Thymus (tissue), 14 donors: ENCODE data around the gene PAPOLA. TPM values are rescaled to one million over a fixed set of nuclear protein-coding genes. Genes with fewer than 3 reads are reported as not detected.
A peak's percentile ranks its signal among the peaks of the same experiment; 100 is the strongest.

Source experiments
- DNase-seq, 9 donors: peaks; one replicate each; pipeline ENCODE4 v3.0.0-alpha.2; 2013; ENCODE audit warnings: low spot score in 9 of 9, low read depth in 6 of 9, missing footprints in 1 of 9
- H3K27ac ChIP-seq, 2 donors: one replicate each; pipeline ENCODE4 v1.5.1; 2013; ENCODE audit warnings: control low read depth in 1 of 2, low read depth in 1 of 2, low read length in 1 of 2, mild to moderate bottlenecking in 1 of 2, moderate library complexity in 1 of 2
- H3K27me3 ChIP-seq, 2 donors: one replicate each; pipeline ENCODE4 v1.5.1; 2013; ENCODE audit warnings: low read length in 1 of 2; ENCODE audit not compliant: control insufficient read depth in 2 of 2, insufficient read depth in 1 of 2
- H3K36me3 ChIP-seq, 2 donors: one replicate each; pipeline ENCODE4 v1.5.1; 2013; ENCODE audit warnings: low read length in 1 of 2, mild to moderate bottlenecking in 1 of 2, moderate library complexity in 1 of 2; ENCODE audit not compliant: control insufficient read depth in 2 of 2, insufficient read depth in 2 of 2
- H3K4me1 ChIP-seq, 2 donors: one replicate each; pipeline ENCODE4 v1.5.1; 2013; ENCODE audit warnings: low read length in 2 of 2; ENCODE audit not compliant: control insufficient read depth in 2 of 2, insufficient read depth in 2 of 2
- H3K4me3 ChIP-seq, 2 donors: one replicate each; pipeline ENCODE4 v1.5.1; 2013; ENCODE audit warnings: low read length in 2 of 2, control low read depth in 1 of 2, mild to moderate bottlenecking in 1 of 2
- H3K9me3 ChIP-seq, 2 donors: one replicate each; pipeline ENCODE4 v1.5.1; 2013; ENCODE audit warnings: low read length in 1 of 2, mild to moderate bottlenecking in 1 of 2; ENCODE audit not compliant: control insufficient read depth in 2 of 2, insufficient read depth in 1 of 2
- WGBS: extraction: QIAGEN DNeasy Blood & Tissue Kit; methylation state at CpG from one replicate; pipeline ENCODE4 v1.1.7; 2013; 5-methylcytosine and 5-hydroxymethylcytosine counted together
- long read RNA-seq, 10 donors: transcript quantifications; one replicate each; lab custom pipeline, GENCODE V29; 2026
- polyA plus RNA-seq: library from polyadenylated mRNA; stranded (reverse); fragments of 200-250 nt; gene quantifications from one replicate; pipeline ENCODE4 v1.2.3, GENCODE V29; 2013
- total RNA-seq: library from RNA; stranded (reverse); fragments of 120-200 nt; gene quantifications from one replicate; pipeline ENCODE4 v1.2.4, GENCODE V29; 2013
- donor health status: healthy.

The PAPOLA gene
- total RNA-seq (99.9 TPM), polyA plus RNA-seq (108 TPM)
- long read RNA-seq, donor 1, full-length matches to known transcripts, result 3 of 15 reads
- long read RNA-seq, donor 1, partial matches to known transcripts, result 12 of 15 reads
- long read RNA-seq, donor 1, other reads (novel, unspliced or antisense), result 0 of 15 reads
- long read RNA-seq, donor 2, result 0 reads
- long read RNA-seq, donor 3, full-length matches to known transcripts, result 70 of 148 reads
- long read RNA-seq, donor 3, partial matches to known transcripts, result 78 of 148 reads
- long read RNA-seq, donor 3, other reads (novel, unspliced or antisense), result 0 of 148 reads
- long read RNA-seq, donor 4, full-length matches to known transcripts, result 27 of 42 reads
- long read RNA-seq, donor 4, partial matches to known transcripts, result 15 of 42 reads
- long read RNA-seq, donor 4, other reads (novel, unspliced or antisense), result 0 of 42 reads
- long read RNA-seq, donor 5, full-length matches to known transcripts, result 81 of 175 reads
- long read RNA-seq, donor 5, partial matches to known transcripts, result 94 of 175 reads
- long read RNA-seq, donor 5, other reads (novel, unspliced or antisense), result 0 of 175 reads
- long read RNA-seq, donor 6, full-length matches to known transcripts, result 58 of 125 reads
- long read RNA-seq, donor 6, partial matches to known transcripts, result 67 of 125 reads
- long read RNA-seq, donor 6, other reads (novel, unspliced or antisense), result 0 of 125 reads
- long read RNA-seq, donor 7, full-length matches to known transcripts, result 56 of 121 reads
- long read RNA-seq, donor 7, partial matches to known transcripts, result 65 of 121 reads
- long read RNA-seq, donor 7, other reads (novel, unspliced or antisense), result 0 of 121 reads
- long read RNA-seq, donor 8, full-length matches to known transcripts, result 25 of 35 reads
- long read RNA-seq, donor 8, partial matches to known transcripts, result 10 of 35 reads
- long read RNA-seq, donor 8, other reads (novel, unspliced or antisense), result 0 of 35 reads
- long read RNA-seq, donor 9, full-length matches to known transcripts, result 28 of 49 reads
- long read RNA-seq, donor 9, partial matches to known transcripts, result 21 of 49 reads
- long read RNA-seq, donor 9, other reads (novel, unspliced or antisense), result 0 of 49 reads
- long read RNA-seq, donor 10, full-length matches to known transcripts, result 40 of 74 reads
- long read RNA-seq, donor 10, partial matches to known transcripts, result 34 of 74 reads
- long read RNA-seq, donor 10, other reads (novel, unspliced or antisense), result 0 of 74 reads

DNA sequence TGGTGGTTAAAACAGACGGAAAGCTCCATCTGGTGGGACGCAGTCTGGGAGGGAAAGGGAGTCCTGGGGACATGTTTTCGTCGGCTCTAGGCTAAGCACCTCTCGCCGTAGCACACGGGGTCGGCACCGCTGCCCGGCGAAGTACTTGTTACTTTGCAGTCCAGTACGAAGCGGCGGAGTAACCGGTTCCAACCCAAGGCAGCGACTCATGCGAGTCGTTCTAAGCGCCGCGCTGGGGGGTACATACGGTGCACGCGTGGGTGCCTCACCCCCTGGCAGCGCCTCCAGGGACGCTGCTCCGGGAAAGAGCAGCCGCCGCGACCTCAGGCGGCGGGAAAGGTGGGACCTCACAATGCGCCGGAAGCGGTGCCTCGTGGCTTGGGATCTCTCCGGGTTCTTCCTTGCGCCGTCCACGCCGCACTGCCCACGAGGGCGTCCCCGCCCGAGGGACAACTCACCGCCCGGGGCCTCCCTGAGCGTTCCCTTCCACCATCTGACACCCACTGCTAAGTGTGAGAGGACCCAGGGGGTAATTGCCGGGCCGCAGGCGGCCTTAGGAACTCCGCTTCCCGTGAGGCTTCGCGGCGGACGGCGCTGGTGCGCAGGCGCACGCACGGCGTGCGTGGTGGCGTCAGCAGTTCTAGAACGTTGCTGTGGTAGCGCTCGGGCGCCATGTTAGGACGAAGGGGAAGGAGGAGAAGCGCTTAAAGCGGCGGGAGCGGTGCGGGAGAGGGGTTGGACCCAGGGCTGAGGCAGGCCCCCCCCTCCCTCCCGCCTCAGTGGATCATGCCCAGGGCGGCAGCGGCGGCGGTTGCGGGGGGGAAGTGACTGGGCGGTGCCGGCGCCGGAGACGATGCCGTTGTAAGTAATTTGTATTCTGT lies at the start of gene PAPOLA:
PAPOLA (plus strand) TSS at position 643 of the 881 bp plus-strand sequence; CDS start at position 854, 211 bp downstream.
- under 1% methylated on average over 87 of the region's 87 CpGs for WGBS
- peaks cover 14 to 19% of the 10 kb centered on the region in 2 donors for H3K4me1 ChIP-seq

DNA sequence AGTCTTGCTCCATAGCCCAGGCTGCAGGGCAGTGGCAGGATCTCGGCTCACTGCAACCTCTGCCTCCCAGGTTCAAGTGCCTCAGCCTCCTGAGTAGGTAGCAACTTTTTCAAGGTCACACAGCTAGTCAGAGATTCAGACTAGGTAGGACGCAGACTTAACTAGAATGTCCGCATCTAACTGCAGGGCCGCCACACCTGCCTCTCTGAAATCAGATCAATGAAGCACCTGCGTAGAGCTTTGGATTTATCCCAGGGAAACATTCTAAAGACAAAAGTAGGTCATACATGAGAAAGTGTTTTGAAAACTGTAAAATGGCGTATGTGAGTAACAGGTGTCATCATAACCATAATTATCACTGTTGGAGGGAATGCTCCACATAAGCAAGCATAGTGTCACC lies 49.5 kb upstream of the PAPOLA start:
- peak overlapping the region in 1 of 2 donors; percentile 80 for H3K27ac ChIP-seq
- no peaks in the 10 kb centered on the region for H3K36me3 ChIP-seq
- H3K4me3 ChIP-seq, result no peak overlapping the region
- DNase-seq, result peak in 6 of 9 donors; percentile 7 to 64 (median 30)
- H3K9me3 ChIP-seq, result peaks cover 0 to 3% of the 10 kb centered on the region in 2 donors
- WGBS, result 74% methylated on average over 6 of the region's 6 CpGs
- no peaks in the 10 kb centered on the region for H3K27me3 ChIP-seq
- H3K4me1 ChIP-seq, result peaks cover 4 to 14% of the 10 kb centered on the region in 2 donors

More for the DNA sequence above, at the start of gene PAPOLA:
- DNase-seq, result peak; percentile 94 to 100 (median 98)
- H3K27ac ChIP-seq, result peak within 1 kb of the TSS; percentile 97 to 98
- H3K27me3 ChIP-seq, result peaks cover 0 to 3% of the 10 kb centered on the region in 2 donors
- no peaks in the 10 kb centered on the region for H3K9me3 ChIP-seq
- H3K4me3 ChIP-seq, result peak within 1 kb of the TSS; percentile 89 to 99
- H3K36me3 ChIP-seq, result peaks cover 0 to 2% of the 10 kb centered on the region in 2 donors

DNA sequence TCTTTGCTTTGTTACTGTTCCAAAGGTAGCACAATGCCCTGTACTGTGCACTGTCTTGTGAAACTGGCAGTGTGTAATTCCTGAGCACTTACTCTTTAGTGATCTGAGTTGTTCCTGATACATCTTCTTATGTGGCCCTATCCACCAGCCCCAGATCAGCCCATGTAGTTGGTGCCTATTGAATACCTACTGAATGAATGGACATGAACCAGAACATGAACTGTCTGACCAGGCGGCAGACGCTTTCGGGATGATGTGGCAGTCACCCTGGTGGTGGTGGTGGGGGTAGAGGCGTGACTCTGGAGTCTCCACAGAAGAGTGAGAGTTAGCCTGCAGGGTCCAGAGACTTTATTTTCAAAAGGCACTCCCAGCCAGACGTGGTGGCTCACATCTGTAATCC lies 46.6 kb upstream of the PAPOLA start:
- Histone ChIP-seq H3K27ac (no peak overlapping the region), H3K4me1 (peaks cover 4 to 18% of the 10 kb centered on the region in 2 donors), H3K4me3 (no peak overlapping the region), H3K9me3 (peaks cover 0 to 3% of the 10 kb centered on the region in 2 donors), H3K27me3 (peaks cover 0 to 3% of the 10 kb centered on the region in 2 donors), H3K36me3 (no peaks in the 10 kb centered on the region)
- DNase-seq, result no peak
- 96% methylated on average over 5 of the region's 5 CpGs for WGBS

DNA sequence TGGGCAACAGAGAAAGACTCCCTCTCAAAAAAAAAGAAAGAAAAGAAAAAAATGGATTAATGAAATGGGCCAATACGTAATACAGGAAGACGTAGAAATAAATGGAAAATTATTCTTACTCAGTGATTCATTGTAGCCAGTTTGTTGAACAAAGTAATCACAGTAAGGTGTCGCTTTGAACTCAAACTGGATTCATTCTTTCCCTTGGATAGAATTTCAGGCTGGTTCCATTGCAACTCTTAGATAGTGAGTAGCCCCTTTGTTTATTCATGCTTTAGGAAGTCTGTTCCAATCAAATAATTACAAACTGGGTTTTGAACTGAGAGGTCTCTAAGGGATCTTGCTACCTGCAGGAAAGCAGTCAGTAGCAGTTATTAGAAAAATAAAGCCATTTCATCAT lies 42.3 kb upstream of the PAPOLA start:
- Histone ChIP-seq H3K27me3 (peaks cover 0 to 3% of the 10 kb centered on the region in 2 donors), H3K4me3 (no peak overlapping the region), H3K27ac (no peak overlapping the region), H3K9me3 (no peaks in the 10 kb centered on the region), H3K4me1 (peaks cover 5 to 19% of the 10 kb centered on the region in 2 donors), H3K36me3 (no peaks in the 10 kb centered on the region)
- DNase-seq, result no peak
- WGBS, result 94% methylated on average over 3 of the region's 3 CpGs

DNA sequence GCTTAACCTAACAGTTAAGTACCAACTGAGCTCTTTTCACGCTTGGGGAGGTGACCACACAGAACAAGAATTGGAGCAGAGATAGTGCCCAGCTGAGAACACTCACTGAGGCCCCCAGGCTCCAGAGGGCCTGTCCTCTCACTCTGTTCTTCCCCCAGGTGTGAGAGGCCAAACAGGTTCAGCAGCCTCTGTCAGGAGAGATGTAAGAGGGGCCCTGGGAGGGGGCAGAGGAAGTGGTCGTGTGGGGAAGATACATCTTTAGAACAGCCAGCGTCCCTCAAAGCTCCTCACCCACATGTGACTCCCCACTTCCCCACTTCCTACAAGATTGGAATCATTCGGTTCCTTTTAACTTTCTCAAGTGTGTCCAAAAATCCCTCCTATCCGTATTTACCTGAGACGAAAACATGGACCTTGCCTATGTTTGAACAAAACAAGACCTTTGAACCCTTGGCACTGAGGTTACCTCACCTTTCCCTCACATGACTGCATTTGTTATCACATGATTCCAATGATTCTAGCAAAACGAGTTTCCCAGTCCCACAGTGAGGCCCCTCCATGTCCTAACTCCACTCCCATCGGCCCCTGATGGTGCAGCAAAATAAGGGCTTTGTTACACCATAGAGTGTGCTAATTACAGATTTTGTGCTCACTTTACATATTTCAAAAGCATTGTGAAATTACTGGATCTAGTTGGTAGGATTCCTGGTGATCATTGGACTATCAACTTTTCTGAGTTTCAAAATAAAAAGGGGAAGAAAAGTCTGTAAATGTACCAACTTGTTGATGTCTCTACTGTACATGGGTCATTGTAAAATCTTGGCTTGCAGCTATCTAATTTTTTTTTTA lies 40.0 kb upstream of the PAPOLA start:
- DNase-seq, result peak; percentile 29 to 87 (median 49)
- no peak overlapping the region for H3K4me3 ChIP-seq
- no peaks in the 10 kb centered on the region for H3K36me3 ChIP-seq
- H3K27me3 ChIP-seq, result peaks cover 0 to 3% of the 10 kb centered on the region in 2 donors
- H3K27ac ChIP-seq, result peak overlapping the region in 1 of 2 donors; percentile 20
- no peaks in the 10 kb centered on the region for H3K9me3 ChIP-seq
- WGBS, result 46% methylated on average over 8 of the region's 8 CpGs
- H3K4me1 ChIP-seq, result peaks cover 5 to 19% of the 10 kb centered on the region in 2 donors

DNA sequence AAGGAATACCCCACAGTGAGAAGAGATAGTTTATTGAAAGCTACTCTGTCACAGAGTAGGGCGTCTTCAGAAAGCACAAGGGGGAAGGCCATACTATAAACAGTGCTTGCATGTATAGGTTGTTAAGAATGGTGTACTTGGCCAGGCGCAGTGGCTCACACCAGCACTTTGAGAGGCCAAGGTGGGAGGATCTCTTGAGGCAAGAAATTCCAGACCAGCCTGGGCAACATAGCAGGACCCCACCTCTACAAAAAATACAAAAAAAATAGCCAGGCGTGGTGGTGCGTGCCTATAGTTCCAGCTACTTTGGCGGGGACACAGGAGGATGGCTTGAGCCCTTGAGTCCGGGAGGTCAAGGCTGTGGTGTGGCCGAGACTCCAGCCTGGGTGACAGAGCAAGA lies 38.0 kb upstream of the PAPOLA start:
- Histone ChIP-seq H3K9me3 (no peaks in the 10 kb centered on the region), H3K4me1 (peaks cover 5 to 15% of the 10 kb centered on the region in 2 donors), H3K27me3 (peaks cover 0 to 3% of the 10 kb centered on the region in 2 donors), H3K36me3 (no peaks in the 10 kb centered on the region), H3K4me3 (no peak overlapping the region), H3K27ac (no peak overlapping the region)
- 84% methylated on average over 7 of the region's 7 CpGs for WGBS
- no peak for DNase-seq

DNA sequence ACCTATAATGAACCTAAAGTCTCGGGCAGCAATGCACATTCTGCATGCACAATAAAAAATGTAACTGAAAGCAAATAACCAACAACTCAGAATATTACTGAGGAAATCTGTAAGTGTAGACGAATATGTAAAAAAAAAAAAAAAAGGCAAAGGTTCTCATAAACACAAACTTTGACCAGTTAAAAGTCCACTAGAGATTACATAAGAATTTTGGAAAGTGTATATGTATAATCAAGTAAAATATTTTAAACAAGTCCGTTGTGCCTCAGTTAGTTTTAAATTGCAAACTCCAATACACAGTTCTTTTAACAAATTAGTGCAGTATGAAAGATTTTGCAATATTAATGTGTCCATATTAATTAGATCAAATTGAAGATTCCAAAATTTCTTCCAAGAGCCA lies 35.3 kb upstream of the PAPOLA start:
- no peak overlapping the region for H3K27ac ChIP-seq
- peaks cover 4 to 6% of the 10 kb centered on the region in 2 donors for H3K4me1 ChIP-seq
- 96% methylated on average over 3 of the region's 3 CpGs for WGBS
- no peaks in the 10 kb centered on the region for H3K27me3 ChIP-seq
- no peak for DNase-seq
- H3K9me3 ChIP-seq, result no peaks in the 10 kb centered on the region
- H3K36me3 ChIP-seq, result no peaks in the 10 kb centered on the region
- H3K4me3 ChIP-seq, result no peak overlapping the region
